Stimulated activated naive CD8-positive, alpha-beta T cell treated with anti-CD3 and anti-CD28 coated beads, Interleukin-15, amount 100 ng/mL, for 72 hours (primary cell): Measurements from ENCODE around the gene KRTAP5-1.
A peak's percentile ranks its signal among the peaks of the same experiment; 100 is the strongest.

ENCODE experiments used
- ATAC-seq: fragments of 150-1000 bp; cut with Tn5 transposase; 2 replicates; pipeline ENCODE4 v1.10.0; 2021; ENCODE audit warnings: mild to moderate bottlenecking, moderate library complexity
- DNase-seq, 2 donors: peaks; one replicate each; pipeline ENCODE4 v3.0.0; 2021 to 2022
- H3K27ac Mint-ChIP-seq, 2 donors: one replicate each; pipeline ENCODE4 v1.8.0; 2022; ENCODE audit warnings: mild to moderate bottlenecking in 2 of 2, mixed read lengths in 2 of 2, moderate library complexity in 2 of 2
- H3K27me3 Mint-ChIP-seq: one replicate; pipeline ENCODE4 v1.8.0; 2022; ENCODE audit warnings: mixed read lengths
- H3K4me1 Mint-ChIP-seq: one replicate; pipeline ENCODE4 v1.8.0; 2022; ENCODE audit warnings: mild to moderate bottlenecking, mixed read lengths
- H3K4me3 Mint-ChIP-seq, 2 donors: one replicate each; pipeline ENCODE4 v1.8.0; 2022; ENCODE audit warnings: mild to moderate bottlenecking in 2 of 2, mixed read lengths in 2 of 2, moderate library complexity in 1 of 2
- H3K9me3 Mint-ChIP-seq, 2 donors: one replicate each; pipeline ENCODE4 v1.8.0; 2022; ENCODE audit warnings: mixed read lengths in 2 of 2

KRTAP5-1 gene

DNA sequence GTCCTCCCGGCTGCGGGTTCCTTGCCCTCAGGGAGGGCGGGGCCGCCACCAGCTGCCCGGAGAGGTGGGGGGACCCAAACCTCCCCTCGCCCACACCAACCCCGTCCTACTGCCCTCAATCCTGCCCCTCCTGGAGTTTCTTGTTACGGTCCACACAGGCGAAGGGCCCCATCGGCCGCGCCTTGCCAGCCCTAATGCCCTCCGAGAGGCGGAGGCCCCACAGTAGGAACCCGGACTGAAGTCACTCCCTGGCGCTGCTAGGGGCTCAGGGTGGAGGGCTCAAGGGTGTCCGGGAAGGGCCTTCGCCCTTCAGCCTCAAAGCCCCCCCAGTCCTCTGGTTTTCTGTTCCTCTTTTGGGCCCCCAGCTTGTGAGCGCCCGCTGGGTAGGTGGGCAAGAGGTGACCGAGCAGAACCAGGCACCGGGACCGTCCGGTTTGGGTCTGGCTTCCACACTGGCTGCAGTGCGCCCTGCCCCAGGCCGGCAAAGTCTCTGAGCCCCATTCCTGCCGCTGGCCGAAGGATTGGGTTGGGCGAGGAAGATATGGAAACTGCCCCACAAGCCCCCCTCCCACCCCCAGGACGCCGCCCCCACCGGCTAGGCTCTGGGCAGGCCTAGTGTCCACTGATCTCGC, 37.5 kb downstream of the KRTAP5-1 start:
- Mint-ChIP-seq H3K4me1 (peaks cover 12% of the 10 kb centered on the region), H3K9me3 (no peaks in the 10 kb centered on the region), H3K27ac (no peak overlapping the region), H3K27me3 (peaks cover 60% of the 10 kb centered on the region), H3K4me3 (peak overlapping the region; percentile 50 to 73)
- ATAC-seq (no peak), DNase-seq (no peak)

DNA sequence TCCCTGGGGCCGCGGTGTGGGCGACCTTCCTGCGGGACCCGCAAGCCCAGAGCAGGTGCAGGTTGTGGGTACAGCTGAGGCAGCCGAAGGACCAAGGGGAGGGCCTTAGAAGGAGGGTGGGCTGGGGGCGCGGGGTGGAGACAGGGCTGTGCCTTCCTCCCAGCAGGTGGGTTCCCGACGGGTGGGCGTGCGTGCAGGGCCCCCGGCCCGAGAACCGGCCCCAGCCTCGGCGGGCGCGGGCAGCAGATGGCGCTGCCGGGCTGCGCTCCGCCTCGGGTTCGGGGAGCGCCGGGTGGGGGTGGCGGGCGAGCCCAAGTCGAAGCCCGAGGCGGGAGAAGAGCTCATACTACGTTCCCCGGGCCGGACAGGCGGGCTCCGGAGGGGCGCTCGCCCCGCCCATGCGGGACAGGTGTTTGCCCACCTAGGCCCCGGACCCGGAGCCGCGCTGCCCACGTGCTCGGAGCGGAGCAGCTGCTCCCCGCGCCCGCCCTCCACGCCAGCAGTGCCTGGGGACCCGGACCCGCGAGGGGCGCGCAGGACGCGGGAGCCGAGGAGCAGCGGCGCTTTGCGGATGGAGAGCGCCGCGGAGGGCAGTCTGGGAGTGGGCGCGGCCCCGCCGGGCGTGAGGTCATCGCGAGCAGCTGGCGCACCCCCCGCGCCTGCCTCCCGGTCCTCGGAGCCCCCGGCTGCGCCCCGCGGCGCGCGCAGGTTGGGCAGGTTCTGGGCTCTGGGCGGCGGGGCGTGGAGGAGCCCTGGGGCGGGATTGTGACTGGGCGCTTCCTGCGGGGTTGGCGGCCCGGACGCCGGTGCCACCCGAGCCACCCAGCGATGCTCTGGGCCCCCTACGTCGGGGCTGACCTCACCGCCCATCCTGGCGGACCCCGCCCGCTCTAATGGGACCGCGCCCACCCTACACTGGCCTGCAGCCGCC, 38.3 kb downstream of the KRTAP5-1 start:
- Mint-ChIP-seq H3K27ac (peak overlapping the region in 1 of 2 donors; percentile 59), H3K4me3 (peak overlapping the region in 1 of 2 donors; percentile 37), H3K9me3 (no peaks in the 10 kb centered on the region), H3K27me3 (peaks cover 59% of the 10 kb centered on the region), H3K4me1 (peaks cover 12% of the 10 kb centered on the region)
- DNase-seq (peak; percentile 52 to 53), ATAC-seq (peak; percentile 69)

DNA sequence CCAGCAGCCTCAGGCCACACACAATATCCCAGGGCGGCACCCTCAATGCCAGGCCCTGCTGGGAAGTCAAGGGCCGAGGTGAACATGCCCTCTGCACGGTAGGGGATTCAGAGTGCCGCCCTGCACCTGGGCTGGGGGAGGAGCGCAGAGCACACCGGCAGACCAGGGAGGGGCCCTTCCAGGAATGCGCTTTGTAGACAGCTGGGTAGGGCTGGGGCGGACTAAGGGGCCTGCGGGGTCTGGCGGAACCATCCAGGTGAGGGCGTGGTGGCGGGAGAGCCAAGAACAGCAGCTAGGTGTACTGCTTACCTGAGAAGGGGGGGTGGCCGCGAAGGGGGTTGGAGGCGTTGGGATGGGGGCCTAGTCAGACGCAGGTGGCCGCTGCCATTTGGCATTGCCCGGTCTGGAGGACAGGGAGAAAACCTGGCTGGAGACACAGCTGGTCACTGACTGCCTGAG, 39.0 kb downstream of the KRTAP5-1 start:
- Mint-ChIP-seq H3K27me3 (peaks cover 64% of the 10 kb centered on the region), H3K27ac (peak overlapping the region in 1 of 2 donors; percentile 59), H3K9me3 (no peaks in the 10 kb centered on the region), H3K4me3 (peak overlapping the region in 1 of 2 donors; percentile 37), H3K4me1 (peaks cover 12% of the 10 kb centered on the region)
- DNase-seq (no peak), ATAC-seq (no peak)

DNA sequence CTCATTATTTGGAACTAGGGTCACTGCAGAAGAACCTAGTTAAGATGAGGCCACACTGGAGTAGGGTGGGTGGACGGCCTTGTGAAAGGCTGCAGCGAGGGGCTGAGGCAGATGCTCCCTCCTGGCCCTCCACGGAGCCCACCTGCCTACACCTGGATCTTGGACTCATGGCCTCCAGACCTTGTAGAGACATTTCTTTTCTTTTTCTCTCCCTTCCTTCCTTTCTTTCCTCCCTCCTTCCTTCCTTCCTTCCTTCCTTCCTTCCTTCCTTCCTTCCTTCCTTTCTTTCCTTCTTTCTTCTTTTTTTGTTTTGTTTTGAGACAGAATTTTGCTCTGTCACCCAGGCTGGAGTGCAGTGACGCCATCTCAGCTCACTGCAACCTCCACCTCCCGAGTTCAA, 39.7 kb downstream of the KRTAP5-1 start:
- Mint-ChIP-seq H3K4me3 (no peak overlapping the region), H3K27ac (no peak overlapping the region), H3K9me3 (no peaks in the 10 kb centered on the region), H3K4me1 (peaks cover 12% of the 10 kb centered on the region), H3K27me3 (peaks cover 64% of the 10 kb centered on the region)
- DNase-seq (no peak), ATAC-seq (no peak)

DNA sequence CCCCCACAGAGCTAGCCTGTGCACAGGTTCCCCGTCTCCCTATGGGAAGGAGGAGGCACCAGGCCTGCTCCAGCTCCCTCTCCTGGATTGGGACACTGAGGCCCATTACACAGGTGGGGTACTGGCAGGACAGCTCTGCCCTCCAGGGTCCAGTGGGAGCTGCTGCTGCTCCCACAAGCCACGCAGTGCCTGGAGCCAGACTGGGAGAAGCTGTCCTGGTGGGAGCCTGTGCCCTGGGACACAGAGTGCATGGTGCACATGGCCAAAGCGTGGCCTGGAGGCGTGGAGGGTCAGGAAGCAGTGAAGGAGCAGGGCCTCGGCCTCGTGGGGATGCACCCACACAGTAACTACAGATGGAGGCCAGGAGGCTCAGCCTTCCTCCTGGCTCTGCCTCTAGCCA, 40.5 kb downstream of the KRTAP5-1 start:
- ATAC-seq (no peak), DNase-seq (no peak)
- Mint-ChIP-seq H3K27me3 (peaks cover 57% of the 10 kb centered on the region), H3K4me3 (no peak overlapping the region), H3K27ac (no peak overlapping the region), H3K9me3 (no peaks in the 10 kb centered on the region), H3K4me1 (peaks cover 12% of the 10 kb centered on the region)

DNA sequence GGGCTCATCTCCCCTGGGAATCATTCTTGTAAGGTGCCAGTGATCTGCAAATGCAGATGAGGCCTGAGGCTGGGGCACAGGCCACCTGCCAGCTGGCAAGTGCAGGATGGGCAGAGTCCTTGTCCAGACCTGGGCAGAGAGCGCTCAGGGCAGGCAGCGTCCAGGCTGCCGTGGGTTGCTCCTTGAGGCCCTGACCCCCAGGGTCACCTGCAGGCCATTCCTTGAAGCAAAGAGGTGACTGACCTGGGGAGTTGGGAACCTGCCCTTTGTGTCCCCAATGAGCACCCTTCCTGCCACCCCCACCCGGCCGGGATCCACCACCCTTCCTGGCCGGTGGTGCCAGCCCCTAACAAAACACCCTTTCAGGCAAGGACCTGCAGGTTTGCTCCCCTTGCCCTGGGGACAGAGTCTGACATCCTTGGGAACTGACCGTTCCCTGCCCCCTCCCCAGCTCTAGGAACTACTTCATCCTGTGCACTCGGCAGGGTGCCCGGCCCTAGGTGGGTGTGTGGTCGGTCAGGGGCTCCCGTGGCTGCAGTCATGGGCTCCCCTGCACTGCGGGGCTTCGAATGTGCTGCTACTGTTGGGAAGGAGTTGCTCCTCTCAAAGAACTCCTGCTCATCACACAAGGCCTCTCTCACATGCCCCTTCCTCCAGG, 41.3 kb downstream of the KRTAP5-1 start:
- H3K4me1 Mint-ChIP-seq: peaks cover 12% of the 10 kb centered on the region
- H3K4me3 Mint-ChIP-seq: no peak overlapping the region
- H3K27ac Mint-ChIP-seq: no peak overlapping the region
- peaks cover 49% of the 10 kb centered on the region for H3K27me3 Mint-ChIP-seq
- no peaks in the 10 kb centered on the region for H3K9me3 Mint-ChIP-seq
- DNase-seq: no peak
- ATAC-seq: no peak

DNA sequence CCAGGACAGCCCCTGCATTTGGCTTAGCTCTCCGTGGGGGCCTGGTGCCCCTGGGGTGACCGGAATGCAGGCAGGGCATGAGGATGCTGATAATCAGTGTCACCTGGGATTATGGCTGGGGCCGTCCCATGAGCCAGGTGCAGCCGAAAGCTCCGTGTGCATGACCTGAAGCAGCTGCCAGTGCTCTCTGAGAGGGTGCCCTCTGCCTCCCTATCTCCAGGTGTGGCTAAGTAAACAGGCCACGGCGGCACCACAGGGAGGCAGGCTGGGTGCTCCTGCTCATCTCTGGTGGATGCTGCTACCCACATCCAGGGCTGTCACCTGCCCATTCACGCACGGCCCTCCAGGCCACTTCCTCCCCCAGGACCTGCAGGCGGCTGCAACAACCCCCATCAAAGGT, 42.8 kb downstream of the KRTAP5-1 start:
- ATAC-seq (no peak), DNase-seq (no peak)
- no peak overlapping the region for H3K4me3 Mint-ChIP-seq
- no peaks in the 10 kb centered on the region for H3K4me1 Mint-ChIP-seq
- H3K27me3 Mint-ChIP-seq: peaks cover 35% of the 10 kb centered on the region
- H3K27ac Mint-ChIP-seq: no peak overlapping the region
- H3K9me3 Mint-ChIP-seq: no peaks in the 10 kb centered on the region

DNA sequence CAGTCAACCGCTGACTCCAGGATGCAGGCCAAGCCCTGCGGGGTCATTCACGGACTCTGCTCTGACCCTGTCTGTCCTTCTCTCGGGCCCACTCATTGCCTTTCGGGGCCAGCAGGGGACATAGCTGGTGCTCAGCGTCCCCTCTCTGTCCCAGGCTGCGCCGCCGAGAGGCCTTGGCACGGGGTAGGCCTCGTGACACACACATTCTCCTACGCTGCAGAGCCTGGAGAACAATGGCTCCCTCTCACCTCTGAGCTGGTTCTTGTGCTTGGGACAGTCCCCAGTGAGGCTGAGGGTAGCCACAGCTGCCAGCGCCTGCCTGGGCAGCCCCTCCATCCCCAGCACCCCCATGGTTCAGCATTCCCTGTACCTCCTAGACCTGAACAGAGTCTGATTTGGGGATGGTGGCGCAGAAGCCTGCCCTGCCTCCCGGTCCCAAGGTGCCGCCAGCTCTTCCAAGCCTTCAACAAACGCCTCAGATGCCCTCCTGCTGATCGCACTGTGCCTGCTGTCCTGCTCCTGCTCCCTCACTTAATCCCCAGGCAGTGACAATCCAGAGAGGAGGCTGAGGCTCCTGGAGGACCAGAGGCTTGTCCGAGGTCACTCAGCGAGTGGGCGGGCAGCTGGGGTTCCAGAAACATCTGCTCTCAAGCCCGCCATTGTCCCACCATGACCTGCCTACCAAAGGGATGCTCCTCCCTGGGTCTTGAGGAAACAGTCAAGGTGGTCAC, 43.4 kb downstream of the KRTAP5-1 start:
- Mint-ChIP-seq H3K27me3 (peaks cover 33% of the 10 kb centered on the region), H3K9me3 (no peaks in the 10 kb centered on the region), H3K27ac (peak overlapping the region in 1 of 2 donors; percentile 8), H3K4me1 (no peaks in the 10 kb centered on the region), H3K4me3 (no peak overlapping the region)
- DNase-seq: no peak
- no peak for ATAC-seq

DNA sequence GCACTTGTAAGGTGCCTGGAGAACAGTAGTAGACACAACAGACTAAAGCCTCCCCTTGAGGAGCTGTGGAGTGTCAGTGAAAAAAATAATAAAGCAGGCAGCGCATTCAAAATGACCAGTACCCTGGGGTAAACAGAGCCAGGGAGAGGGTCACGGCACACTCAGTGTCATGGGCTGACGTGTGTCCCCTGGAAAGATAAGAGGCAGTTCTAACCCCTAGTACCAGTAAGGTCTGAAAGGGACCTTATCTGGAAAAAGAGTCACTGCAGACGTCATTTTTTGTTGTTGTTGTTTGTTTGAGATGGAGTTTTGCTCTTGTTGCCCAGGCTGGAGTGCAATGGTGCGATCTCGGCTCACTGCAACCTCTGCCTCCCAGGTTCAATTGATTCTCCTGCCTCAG, 45.0 kb downstream of the KRTAP5-1 start:
- Mint-ChIP-seq H3K4me3 (no peak overlapping the region), H3K4me1 (peaks cover 11% of the 10 kb centered on the region), H3K9me3 (no peaks in the 10 kb centered on the region), H3K27ac (no peak overlapping the region), H3K27me3 (peaks cover 20% of the 10 kb centered on the region)
- no peak for ATAC-seq
- DNase-seq: no peak

DNA sequence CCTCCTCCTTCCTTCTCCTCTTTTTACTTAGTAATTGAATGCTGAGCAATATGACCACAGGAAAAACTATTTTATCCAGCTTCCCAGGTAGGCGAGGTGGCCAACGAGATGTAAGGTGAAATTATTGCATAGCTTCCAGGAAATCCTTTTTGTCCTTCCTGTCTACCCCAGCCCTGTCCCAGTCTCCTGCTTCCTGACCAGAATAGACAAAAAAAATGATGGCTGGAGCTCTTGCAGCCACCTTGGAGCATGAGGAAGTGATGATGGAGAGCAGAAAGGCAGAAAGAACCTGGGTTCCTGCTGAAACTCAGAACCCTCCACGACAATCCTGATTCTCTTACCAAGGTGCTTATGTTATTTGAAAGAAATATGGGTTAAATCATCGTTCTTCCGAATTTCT, 46.9 kb downstream of the KRTAP5-1 start:
- no peak overlapping the region for H3K4me3 Mint-ChIP-seq
- DNase-seq: no peak
- no peak overlapping the region for H3K27ac Mint-ChIP-seq
- H3K9me3 Mint-ChIP-seq: no peaks in the 10 kb centered on the region
- peaks cover 9% of the 10 kb centered on the region for H3K27me3 Mint-ChIP-seq
- peaks cover 25% of the 10 kb centered on the region for H3K4me1 Mint-ChIP-seq
- no peak for ATAC-seq

DNA sequence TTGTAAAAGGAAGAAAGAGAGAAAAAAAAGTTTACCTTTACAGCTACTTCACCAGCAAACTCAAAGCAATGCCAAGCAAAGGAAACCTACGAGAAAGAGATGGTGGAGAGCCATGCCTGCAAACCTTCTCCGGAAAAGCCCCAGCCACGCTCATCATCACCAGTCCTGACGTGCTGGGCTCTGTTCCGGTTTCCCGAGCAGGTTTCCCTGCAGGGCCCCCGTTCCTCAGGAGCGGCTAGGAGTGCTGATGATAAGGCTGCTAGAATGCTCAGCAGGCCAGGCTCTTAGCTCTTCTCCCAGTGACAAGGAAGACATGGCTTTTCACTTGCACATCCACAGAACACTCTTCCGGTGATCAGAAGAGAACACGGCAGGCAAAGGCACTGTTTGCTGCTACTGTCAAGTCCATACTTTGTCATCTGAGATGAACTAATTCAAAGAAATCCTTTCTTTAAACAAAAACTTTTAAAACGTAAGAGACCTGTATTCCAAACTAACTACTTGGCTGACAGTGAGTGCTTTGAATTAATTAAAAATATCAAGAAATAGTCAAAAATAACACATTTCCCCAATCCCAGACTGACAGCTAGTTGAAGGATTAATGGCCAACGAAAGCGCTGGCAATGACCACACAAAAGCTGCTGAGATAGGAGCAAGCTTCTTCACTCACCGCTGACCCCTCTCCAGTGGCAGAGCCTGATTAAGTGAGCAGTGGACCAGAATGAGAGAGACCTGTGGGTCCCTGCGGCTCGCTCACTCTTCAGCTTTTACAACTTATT, 48.8 kb downstream of the KRTAP5-1 start:
- Mint-ChIP-seq H3K4me3 (no peak overlapping the region), H3K27me3 (no peaks in the 10 kb centered on the region), H3K27ac (no peak overlapping the region), H3K4me1 (peaks cover 42% of the 10 kb centered on the region), H3K9me3 (no peaks in the 10 kb centered on the region)
- no peak for ATAC-seq
- DNase-seq: no peak

DNA sequence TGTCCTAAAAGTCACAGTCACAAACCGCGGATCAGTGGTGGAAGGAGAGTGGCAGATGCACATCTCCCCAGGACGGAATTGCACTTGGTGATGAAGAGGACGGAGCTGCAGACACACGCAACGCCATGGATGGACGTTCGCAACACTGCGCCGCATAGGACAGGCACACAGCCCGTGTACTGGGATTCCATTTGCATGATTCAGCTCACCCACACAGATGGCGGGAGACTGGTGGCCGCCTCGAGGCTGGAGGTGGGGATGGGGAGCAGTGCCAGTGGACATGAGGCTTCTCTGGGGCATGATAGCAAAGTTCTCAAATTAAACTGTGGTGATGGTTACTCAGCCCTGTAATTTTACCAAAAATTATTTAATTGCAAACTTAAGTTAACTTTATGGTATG, 50.4 kb downstream of the KRTAP5-1 start:
- H3K4me1 Mint-ChIP-seq: peaks cover 50% of the 10 kb centered on the region
- DNase-seq (no peak), ATAC-seq (no peak)
- no peaks in the 10 kb centered on the region for H3K27me3 Mint-ChIP-seq
- H3K9me3 Mint-ChIP-seq: no peaks in the 10 kb centered on the region
- no peak overlapping the region for H3K4me3 Mint-ChIP-seq
- H3K27ac Mint-ChIP-seq: no peak overlapping the region
